K562 (cell line): ENCODE measurements around the gene IL15. TPM values are rescaled to one million over a fixed set of nuclear protein-coding genes. Genes with fewer than 3 reads are reported as not detected.

Experiments
- CBFA2T2 ChIP-seq: fragments of 450-650 bp; conservative IDR thresholded peaks from 2 replicates; pipeline ENCODE4 v1.6.1; 2017; ENCODE audit warnings: mild to moderate bottlenecking
- CBFA2T3 ChIP-seq: fragments of 450-650 bp; IDR thresholded peaks from 2 replicates; pipeline ENCODE4 v1.6.1; 2017
- CBFB ChIP-seq: sonication (generic); formaldehyde crosslinking; IDR thresholded peaks from 2 replicates; pipeline ENCODE4 v1.4.0; 2020; ENCODE audit warnings: mild to moderate bottlenecking, missing genetic modification reagents
- MED1 ChIP-seq: sonication (generic); formaldehyde crosslinking; IDR thresholded peaks from 2 replicates; pipeline ENCODE4 v1.8.1; 2023; ENCODE audit warnings: missing genetic modification reagents, borderline replicate concordance
- MEIS2 ChIP-seq: fragments of 450-650 bp; IDR thresholded peaks from 2 replicates; pipeline ENCODE4 v1.6.1; 2014; ENCODE audit warnings: mild to moderate bottlenecking; ENCODE audit not compliant: partially characterized antibody
- NONO ChIP-seq, 2 experiments: fragments of 200-400 bp in 1 of 2; fragments of 450-650 bp in 1 of 2; formaldehyde crosslinking in 1 of 2; IDR thresholded peaks; 2 replicates each; pipeline ENCODE4 v1.6.1; 2017; ENCODE audit warnings: low read depth in 2 of 2, mild to moderate bottlenecking in 2 of 2, moderate library complexity in 2 of 2, low read length in 1 of 2
- PCBP2 ChIP-seq: fragments of 200-400 bp; formaldehyde crosslinking; IDR thresholded peaks from 2 replicates; pipeline ENCODE4 v1.6.1; 2018; ENCODE audit warnings: low read length, low read depth, mild to moderate bottlenecking, moderate library complexity; ENCODE audit not compliant: poor library complexity, severe bottlenecking
- POLR2AphosphoS2 ChIP-seq: IDR thresholded peaks from 2 replicates; pipeline ENCODE4 v1.6.1; 2012; ENCODE audit warnings: low read length, improper control_type of control experiment
- SIX5 ChIP-seq, 2 experiments: IDR thresholded peaks; 2 replicates each; pipeline ENCODE4 v1.6.1; 2011; ENCODE audit warnings: low read length in 2 of 2, borderline replicate concordance in 1 of 2, low read depth in 1 of 2, mild to moderate bottlenecking in 1 of 2, moderate library complexity in 1 of 2; ENCODE audit not compliant: insufficient read depth in 1 of 2
- SREBF1 ChIP-seq: fragments of 150-350 bp; IDR thresholded peaks from 2 replicates; pipeline ENCODE4 v1.6.1; 2014; ENCODE audit warnings: antibody characterized with exemption, low read depth, low read length, borderline replicate concordance
- STAT5B ChIP-seq: fragments of 250-450 bp; sonication (Bioruptor Pico); IDR thresholded peaks from 2 replicates; pipeline ENCODE4 v1.8.0; 2021; ENCODE audit warnings: mild to moderate bottlenecking, inconsistent platforms
- ZNF146 ChIP-seq: IDR thresholded peaks from one replicate; pipeline ENCODE4 v1.6.1; 2018; ENCODE audit warnings: missing compliant biosample characterization; ENCODE audit not compliant: unreplicated experiment
- ZNF79 ChIP-seq: fragments of 250-450 bp; sonication (Bioruptor Pico); IDR thresholded peaks from 2 replicates; pipeline ENCODE4 v1.4.0; 2020; ENCODE audit warnings: low read depth, mild to moderate bottlenecking, moderate library complexity
- polyA plus RNA-seq, 8 experiments: library from polyadenylated mRNA; depleted of rRNA in 4 of 8; stranded (reverse) in 5 of 8; unstranded in 3 of 8; fragments of >200 nt; fragmentation: Nextera tagmentation in 2 of 8; fragmentation: Illumina TruSeq in 1 of 8; extraction: Ambion mirVana in 2 of 8; extraction: Trizol in 1 of 8; gene quantifications; 2 replicates each; pipeline versions ENCODE4 v1.2.1 to v1.2.3, GENCODE V29; 2011 to 2014; ENCODE audit warnings: inconsistent platforms in 1 of 8, missing spikeins in 1 of 8
- total RNA-seq, 7 experiments: library from RNA; depleted of rRNA in 6 of 7; stranded (reverse); fragments of >200 nt in 6 of 7; fragmentation: Illumina TruSeq in 2 of 7; extraction: Trizol in 2 of 7; gene quantifications; 2 replicates each; pipeline versions ENCODE4 v1.2.1 to v1.2.3, GENCODE V29; 2011 to 2021; ENCODE audit warnings: low replicate concordance in 1 of 7
- TF ChIP-seq, protein P1 (sequence below): fragments of 450-650 bp; IDR thresholded peaks from 2 replicates; pipeline ENCODE4 v1.6.1; 2016; ENCODE audit warnings: low read depth
- TF ChIP-seq, protein P2 (sequence below): sonication (generic); formaldehyde crosslinking; IDR thresholded peaks from 2 replicates; pipeline ENCODE4 v1.8.1; 2022; ENCODE audit warnings: missing genetic modification reagents
- TF ChIP-seq, protein P3 (sequence below), 2 experiments: IDR thresholded peaks in 1 of 2; conservative IDR thresholded peaks in 1 of 2; 2 replicates each; pipeline ENCODE4 v1.6.1; 2016; ENCODE audit warnings: low read depth in 2 of 2, mild to moderate bottlenecking in 1 of 2, missing compliant biosample characterization in 1 of 2, missing genetic modification characterization in 1 of 2, moderate library complexity in 1 of 2

The IL15 gene
- total and polyA plus RNA-seq, 9 of the 15 experiments (the other 6 are each of a cell fraction or from before 2014, with no cell fraction given) = 0.13 to 0.50 (median 0.34) TPM

DNA sequence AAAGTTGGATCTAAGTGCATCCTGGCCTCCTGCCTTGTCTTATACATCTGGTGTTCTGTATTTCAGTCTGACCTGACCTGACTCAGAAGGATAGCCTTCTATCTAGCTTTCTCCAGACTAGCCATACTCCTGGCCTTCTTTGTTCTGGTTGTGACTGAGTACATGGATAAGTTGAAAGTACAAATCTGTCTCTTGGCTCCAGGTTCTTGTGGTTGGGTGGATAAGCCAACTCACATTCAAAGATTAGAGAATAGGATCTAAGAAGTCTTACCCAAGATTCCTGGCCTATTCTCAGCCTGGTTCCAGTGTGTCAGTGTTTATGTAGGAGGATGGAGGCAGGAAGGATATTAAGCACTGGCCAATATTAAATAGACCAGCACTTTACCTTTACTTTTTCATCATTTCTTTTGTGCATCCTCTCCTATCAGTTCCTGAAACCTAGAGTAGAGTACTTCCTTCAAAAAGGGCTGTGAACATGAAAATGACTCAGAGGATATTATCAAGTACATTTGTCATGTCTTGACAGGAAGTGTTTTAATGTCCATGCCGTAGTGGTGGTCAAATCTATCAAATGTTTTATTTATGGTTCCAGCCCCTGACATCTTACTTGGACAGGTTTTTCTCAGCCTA is 123.5 kb downstream of the IL15 start (continued):
- no peak for TF ChIP-seq NONO (IDR thresholded peaks at IDR 0.05; ENCODE audit: low read depth in 2 of 2, low read length in 1 of 2)
- TF ChIP-seq, protein P1, sequence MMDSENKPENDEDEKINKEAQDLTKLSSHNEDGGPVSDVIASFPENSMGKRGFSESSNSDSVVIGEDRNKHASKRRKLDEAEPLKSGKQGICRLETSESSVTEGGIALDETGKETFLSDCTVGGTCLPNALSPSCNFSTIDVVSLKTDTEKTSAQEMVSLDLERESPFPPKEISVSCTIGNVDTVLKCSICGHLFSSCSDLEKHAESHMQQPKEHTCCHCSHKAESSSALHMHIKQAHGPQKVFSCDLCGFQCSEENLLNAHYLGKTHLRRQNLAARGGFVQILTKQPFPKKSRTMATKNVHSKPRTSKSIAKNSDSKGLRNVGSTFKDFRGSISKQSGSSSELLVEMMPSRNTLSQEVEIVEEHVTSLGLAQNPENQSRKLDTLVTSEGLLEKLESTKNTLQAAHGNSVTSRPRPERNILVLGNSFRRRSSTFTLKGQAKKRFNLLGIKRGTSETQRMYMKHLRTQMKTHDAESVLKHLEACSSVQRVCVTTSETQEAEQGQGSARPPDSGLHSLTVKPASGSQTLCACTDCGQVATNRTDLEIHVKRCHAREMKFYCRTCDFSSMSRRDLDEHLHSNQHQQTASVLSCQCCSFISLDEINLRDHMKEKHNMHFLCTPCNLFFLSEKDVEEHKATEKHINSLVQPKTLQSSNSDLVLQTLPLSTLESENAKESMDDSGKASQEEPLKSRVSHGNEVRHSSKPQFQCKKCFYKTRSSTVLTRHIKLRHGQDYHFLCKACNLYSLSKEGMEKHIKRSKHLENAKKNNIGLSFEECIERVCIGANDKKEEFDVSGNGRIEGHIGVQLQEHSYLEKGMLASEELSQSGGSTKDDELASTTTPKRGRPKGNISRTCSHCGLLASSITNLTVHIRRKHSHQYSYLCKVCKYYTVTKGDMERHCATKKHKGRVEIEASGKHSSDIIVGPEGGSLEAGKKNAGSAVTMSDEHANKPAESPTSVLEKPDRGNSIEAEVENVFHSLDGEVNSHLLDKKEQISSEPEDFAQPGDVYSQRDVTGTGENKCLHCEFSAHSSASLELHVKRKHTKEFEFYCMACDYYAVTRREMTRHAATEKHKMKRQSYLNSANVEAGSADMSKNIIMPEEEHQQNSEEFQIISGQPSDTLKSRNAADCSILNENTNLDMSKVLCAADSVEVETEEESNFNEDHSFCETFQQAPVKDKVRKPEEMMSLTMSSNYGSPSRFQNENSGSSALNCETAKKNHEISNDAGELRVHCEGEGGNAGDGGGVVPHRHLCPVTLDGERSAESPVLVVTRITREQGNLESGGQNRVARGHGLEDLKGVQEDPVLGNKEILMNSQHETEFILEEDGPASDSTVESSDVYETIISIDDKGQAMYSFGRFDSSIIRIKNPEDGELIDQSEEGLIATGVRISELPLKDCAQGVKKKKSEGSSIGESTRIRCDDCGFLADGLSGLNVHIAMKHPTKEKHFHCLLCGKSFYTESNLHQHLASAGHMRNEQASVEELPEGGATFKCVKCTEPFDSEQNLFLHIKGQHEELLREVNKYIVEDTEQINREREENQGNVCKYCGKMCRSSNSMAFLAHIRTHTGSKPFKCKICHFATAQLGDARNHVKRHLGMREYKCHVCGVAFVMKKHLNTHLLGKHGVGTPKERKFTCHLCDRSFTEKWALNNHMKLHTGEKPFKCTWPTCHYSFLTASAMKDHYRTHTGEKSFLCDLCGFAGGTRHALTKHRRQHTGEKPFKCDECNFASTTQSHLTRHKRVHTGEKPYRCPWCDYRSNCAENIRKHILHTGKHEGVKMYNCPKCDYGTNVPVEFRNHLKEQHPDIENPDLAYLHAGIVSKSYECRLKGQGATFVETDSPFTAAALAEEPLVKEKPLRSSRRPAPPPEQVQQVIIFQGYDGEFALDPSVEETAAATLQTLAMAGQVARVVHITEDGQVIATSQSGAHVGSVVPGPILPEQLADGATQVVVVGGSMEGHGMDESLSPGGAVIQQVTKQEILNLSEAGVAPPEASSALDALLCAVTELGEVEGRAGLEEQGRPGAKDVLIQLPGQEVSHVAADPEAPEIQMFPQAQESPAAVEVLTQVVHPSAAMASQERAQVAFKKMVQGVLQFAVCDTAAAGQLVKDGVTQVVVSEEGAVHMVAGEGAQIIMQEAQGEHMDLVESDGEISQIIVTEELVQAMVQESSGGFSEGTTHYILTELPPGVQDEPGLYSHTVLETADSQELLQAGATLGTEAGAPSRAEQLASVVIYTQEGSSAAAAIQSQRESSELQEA = no peak
- no peak for TF ChIP-seq MED1 (CRISPR knock-in tag)
- peak; percentile 55 for TF ChIP-seq CBFA2T3
- TF ChIP-seq CBFA2T2 = peak; percentile 42
- TF ChIP-seq SREBF1 = no peak
- peak; percentile 41 for TF ChIP-seq MEIS2
- no peak for TF ChIP-seq ZNF79 (CRISPR knock-in tag)
- no peak for TF ChIP-seq STAT5B (CRISPR knock-in tag)
- TF ChIP-seq, protein P2, sequence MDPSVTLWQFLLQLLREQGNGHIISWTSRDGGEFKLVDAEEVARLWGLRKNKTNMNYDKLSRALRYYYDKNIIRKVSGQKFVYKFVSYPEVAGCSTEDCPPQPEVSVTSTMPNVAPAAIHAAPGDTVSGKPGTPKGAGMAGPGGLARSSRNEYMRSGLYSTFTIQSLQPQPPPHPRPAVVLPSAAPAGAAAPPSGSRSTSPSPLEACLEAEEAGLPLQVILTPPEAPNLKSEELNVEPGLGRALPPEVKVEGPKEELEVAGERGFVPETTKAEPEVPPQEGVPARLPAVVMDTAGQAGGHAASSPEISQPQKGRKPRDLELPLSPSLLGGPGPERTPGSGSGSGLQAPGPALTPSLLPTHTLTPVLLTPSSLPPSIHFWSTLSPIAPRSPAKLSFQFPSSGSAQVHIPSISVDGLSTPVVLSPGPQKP (CRISPR knock-in tag) = no peak
- TF ChIP-seq POLR2AphosphoS2 = no peak
- TF ChIP-seq CBFB (CRISPR knock-in tag) = no peak
- no peak for TF ChIP-seq PCBP2
- TF ChIP-seq ZNF146 (CRISPR knock-in tag) = no peak
- TF ChIP-seq, protein P3, sequence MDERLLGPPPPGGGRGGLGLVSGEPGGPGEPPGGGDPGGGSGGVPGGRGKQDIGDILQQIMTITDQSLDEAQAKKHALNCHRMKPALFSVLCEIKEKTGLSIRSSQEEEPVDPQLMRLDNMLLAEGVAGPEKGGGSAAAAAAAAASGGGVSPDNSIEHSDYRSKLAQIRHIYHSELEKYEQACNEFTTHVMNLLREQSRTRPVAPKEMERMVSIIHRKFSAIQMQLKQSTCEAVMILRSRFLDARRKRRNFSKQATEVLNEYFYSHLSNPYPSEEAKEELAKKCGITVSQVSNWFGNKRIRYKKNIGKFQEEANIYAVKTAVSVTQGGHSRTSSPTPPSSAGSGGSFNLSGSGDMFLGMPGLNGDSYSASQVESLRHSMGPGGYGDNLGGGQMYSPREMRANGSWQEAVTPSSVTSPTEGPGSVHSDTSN (CRISPR knock-in tag; IDR thresholded peaks at IDR 0.05; ENCODE audit: low read depth) = no peak
- TF ChIP-seq, protein P3 (tag; conservative IDR thresholded peaks at IDR 0.05; ENCODE audit: low read depth) = peak; percentile 45
- TF ChIP-seq SIX5 (IDR thresholded peaks at IDR 0.05; ENCODE audit: borderline replicate concordance in 1 of 2, insufficient read depth in 1 of 2, low read depth in 1 of 2, low read length in 2 of 2) = no peak
